ENCODE measurements around the gene PRF1. TPM values are rescaled to one million over a fixed set of nuclear protein-coding genes. Genes with fewer than 3 reads are reported as not detected.

PRF1 gene
- total and polyA plus RNA-seq, 2 donors (not counting 1 experiment from before 2014, with no cell fraction given): 1.0 to 1.9 TPM

- CTCF ChIA-PET: interaction anchor here (0.6 to 5.9 kb wide), 6 partner anchors 15 to 326 kb away, joined by 3 to 49 read pairs (median 10); no protein-coding TSS in a partner anchor
- H3K36me3 ChIP-seq (replicated peaks in 1 of 2; ENCODE audit: control extremely low read depth in 1 of 2, control insufficient read depth in 1 of 2, extremely low read depth in 1 of 2, insufficient read depth in 2 of 2, low read length in 1 of 2): peaks cover 0 to 5% of the 10 kb centered on the region in 2 experiments
Observed at GRCh38 chr10:70552586-70552985, 50.0 kb downstream of the PRF1 start.

GRCh38 chr10:70551971-70552422 lies 50.5 kb downstream of the PRF1 start:
- ChIA-PET POLR2A (no interaction called here), CTCF (interaction anchor here (0.6 to 5.9 kb wide), 7 partner anchors 16 to 327 kb away, joined by 3 to 49 read pairs (median 5); no protein-coding TSS in a partner anchor)
- ATAC-seq (ENCODE audit: low read depth) (no peak), DNase-seq (no peak)
- Histone ChIP-seq H3K36me3 (replicated peaks in 1 of 2; ENCODE audit: control extremely low read depth in 1 of 2, control insufficient read depth in 1 of 2, extremely low read depth in 1 of 2, insufficient read depth in 2 of 2, low read length in 1 of 2) (peaks cover 0 to 5% of the 10 kb centered on the region in 2 experiments), H3K27me3 (replicated peaks in 1 of 4; ENCODE audit: control extremely low read depth in 1 of 4, control insufficient read depth in 3 of 4, insufficient read depth in 4 of 4, low read length in 3 of 4) (no peaks in the 10 kb centered on the region), H3K79me2 (ENCODE audit: control insufficient read depth, insufficient read depth, low read length) (no peaks in the 10 kb centered on the region), H3K9ac (ENCODE audit: low read length) (no peak overlapping the region), H3K9me3 (ENCODE audit: control extremely low read depth in 1 of 3, control insufficient read depth in 2 of 3, insufficient read depth in 1 of 3, low read length in 2 of 3) (no peaks in the 10 kb centered on the region), H3K4me1 (ENCODE audit: control insufficient read depth in 2 of 2, insufficient read depth in 2 of 2, low read length in 2 of 2) (no peaks in the 10 kb centered on the region), H4K20me1 (ENCODE audit: control insufficient read depth, insufficient read depth, low read length, poor library complexity, severe bottlenecking) (no peaks in the 10 kb centered on the region), H3K4me3 (ENCODE audit: control extremely low read depth in 1 of 5, extremely low read depth in 1 of 5, insufficient read depth in 1 of 5, low read depth in 2 of 5, low read length in 4 of 5) (no peak overlapping the region), H3K4me2 (replicated peaks; ENCODE audit: low read depth, low read length, poor library complexity, severe bottlenecking) (no peak overlapping the region), H2AFZ (ENCODE audit: insufficient read depth, low read depth, low read length, poor library complexity, severe bottlenecking) (no peak overlapping the region), H3K27ac (ENCODE audit: low read length in 2 of 2) (no peak overlapping the region)
- no peak overlapping the region for H3K27ac Mint-ChIP-seq
- no peak overlapping the region for H3K4me3 Mint-ChIP-seq
- 98% methylated on average over 16 of the region's 19 CpGs for WGBS (ENCODE audit: insufficient coverage)
- H3K27me3 Mint-ChIP-seq: no peaks in the 10 kb centered on the region
- H3K9me3 Mint-ChIP-seq (ENCODE audit: insufficient read depth): no peaks in the 10 kb centered on the region
- intact Hi-C loops (cut with micrococcal nuclease): loop anchor here (10.0 kb wide), 1 partner anchor 263 kb away; the partner anchor contains the start of gene SGPL1
- H3K4me1 Mint-ChIP-seq: no peaks in the 10 kb centered on the region
- no peak for TF ChIP-seq EZH2 (IDR thresholded peaks at IDR 0.05; ENCODE audit: borderline replicate concordance, insufficient read depth, low read depth, low read length, poor library complexity, severe bottlenecking)
- TF ChIP-seq, protein P1, sequence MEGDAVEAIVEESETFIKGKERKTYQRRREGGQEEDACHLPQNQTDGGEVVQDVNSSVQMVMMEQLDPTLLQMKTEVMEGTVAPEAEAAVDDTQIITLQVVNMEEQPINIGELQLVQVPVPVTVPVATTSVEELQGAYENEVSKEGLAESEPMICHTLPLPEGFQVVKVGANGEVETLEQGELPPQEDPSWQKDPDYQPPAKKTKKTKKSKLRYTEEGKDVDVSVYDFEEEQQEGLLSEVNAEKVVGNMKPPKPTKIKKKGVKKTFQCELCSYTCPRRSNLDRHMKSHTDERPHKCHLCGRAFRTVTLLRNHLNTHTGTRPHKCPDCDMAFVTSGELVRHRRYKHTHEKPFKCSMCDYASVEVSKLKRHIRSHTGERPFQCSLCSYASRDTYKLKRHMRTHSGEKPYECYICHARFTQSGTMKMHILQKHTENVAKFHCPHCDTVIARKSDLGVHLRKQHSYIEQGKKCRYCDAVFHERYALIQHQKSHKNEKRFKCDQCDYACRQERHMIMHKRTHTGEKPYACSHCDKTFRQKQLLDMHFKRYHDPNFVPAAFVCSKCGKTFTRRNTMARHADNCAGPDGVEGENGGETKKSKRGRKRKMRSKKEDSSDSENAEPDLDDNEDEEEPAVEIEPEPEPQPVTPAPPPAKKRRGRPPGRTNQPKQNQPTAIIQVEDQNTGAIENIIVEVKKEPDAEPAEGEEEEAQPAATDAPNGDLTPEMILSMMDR (IDR thresholded peaks at IDR 0.05): no peak

More at GRCh38 chr10:70552586-70552985, 50.0 kb downstream of the PRF1 start:
- TF ChIP-seq EZH2 (IDR thresholded peaks at IDR 0.05; ENCODE audit: borderline replicate concordance, insufficient read depth, low read depth, low read length, poor library complexity, severe bottlenecking): no peak
- TF ChIP-seq, protein P1 (IDR thresholded peaks at IDR 0.05): no peak
- H3K27ac ChIP-seq (ENCODE audit: low read length in 2 of 2): no peak overlapping the region
- H3K9ac ChIP-seq (ENCODE audit: low read length): no peak overlapping the region
- no peaks in the 10 kb centered on the region for H3K4me1 Mint-ChIP-seq
- H3K9me3 Mint-ChIP-seq (ENCODE audit: insufficient read depth): no peaks in the 10 kb centered on the region
- H3K9me3 ChIP-seq (ENCODE audit: control extremely low read depth in 1 of 3, control insufficient read depth in 2 of 3, insufficient read depth in 1 of 3, low read length in 2 of 3): no peaks in the 10 kb centered on the region
- no peak overlapping the region for H3K4me3 ChIP-seq (ENCODE audit: control extremely low read depth in 1 of 5, extremely low read depth in 1 of 5, insufficient read depth in 1 of 5, low read depth in 2 of 5, low read length in 4 of 5)
- no peak overlapping the region for H3K27ac Mint-ChIP-seq
- H3K27me3 ChIP-seq (replicated peaks in 1 of 4; ENCODE audit: control extremely low read depth in 1 of 4, control insufficient read depth in 3 of 4, insufficient read depth in 4 of 4, low read length in 3 of 4): no peaks in the 10 kb centered on the region
- WGBS (ENCODE audit: insufficient coverage): no CpG with 5 or more reads among the region's 6 CpGs
- H3K4me1 ChIP-seq (ENCODE audit: control insufficient read depth in 2 of 2, insufficient read depth in 2 of 2, low read length in 2 of 2): no peaks in the 10 kb centered on the region
- ATAC-seq (ENCODE audit: low read depth) (no peak), DNase-seq (no peak)
- POLR2A ChIA-PET: no interaction called here
- H4K20me1 ChIP-seq (ENCODE audit: control insufficient read depth, insufficient read depth, low read length, poor library complexity, severe bottlenecking): no peaks in the 10 kb centered on the region
- no peak overlapping the region for H3K4me2 ChIP-seq (replicated peaks; ENCODE audit: low read depth, low read length, poor library complexity, severe bottlenecking)
- H3K27me3 Mint-ChIP-seq: no peaks in the 10 kb centered on the region
- no peak overlapping the region for H2AFZ ChIP-seq (ENCODE audit: insufficient read depth, low read depth, low read length, poor library complexity, severe bottlenecking)
- H3K79me2 ChIP-seq (ENCODE audit: control insufficient read depth, insufficient read depth, low read length): no peaks in the 10 kb centered on the region
- no peak overlapping the region for H3K4me3 Mint-ChIP-seq
- intact Hi-C loops (cut with micrococcal nuclease): loop anchor here (10.0 kb wide), 1 partner anchor 262 kb away; the partner anchor contains the start of gene SGPL1
